Muscle layer of duodenum (tissue), 2 donors: ENCODE results near the gene CTBS.
"Not testable (repeated sequence)": the region's sequence is repeated elsewhere in the genome, so short reads cannot be mapped to it uniquely, and the experiment has no call there.

Experiments used
- H3K27ac ChIP-seq: one replicate; pipeline ENCODE4 v1.7.0; 2013; ENCODE audit warnings: mild to moderate bottlenecking, low read length
- H3K27me3 ChIP-seq: one replicate; pipeline ENCODE4 v1.7.0; 2013; ENCODE audit warnings: low read depth, mild to moderate bottlenecking, control low read depth, low read length
- H3K36me3 ChIP-seq, 2 donors: one replicate each; pipeline ENCODE4 v1.7.0; 2013; ENCODE audit warnings: low read length in 2 of 2, control low read depth in 1 of 2, mild to moderate bottlenecking in 1 of 2; ENCODE audit not compliant: insufficient read depth in 2 of 2, control insufficient read depth in 1 of 2
- H3K4me1 ChIP-seq, 2 donors: one replicate each; pipeline ENCODE4 v1.7.0; 2013; ENCODE audit warnings: low read length in 2 of 2, mild to moderate bottlenecking in 2 of 2, control low read depth in 1 of 2, moderate library complexity in 1 of 2; ENCODE audit not compliant: insufficient read depth in 2 of 2, control insufficient read depth in 1 of 2
- H3K4me3 ChIP-seq, 2 donors: one replicate each; pipeline ENCODE4 v1.7.0; 2013; ENCODE audit warnings: low read length in 2 of 2, low read depth in 1 of 2, mild to moderate bottlenecking in 1 of 2
- H3K9me3 ChIP-seq, 2 donors: one replicate each; pipeline ENCODE4 v1.7.0; 2013; ENCODE audit warnings: low read length in 2 of 2, control low read depth in 1 of 2, mild to moderate bottlenecking in 1 of 2; ENCODE audit not compliant: control insufficient read depth in 1 of 2
- donor health status: healthy.

The CTBS gene

DNA sequence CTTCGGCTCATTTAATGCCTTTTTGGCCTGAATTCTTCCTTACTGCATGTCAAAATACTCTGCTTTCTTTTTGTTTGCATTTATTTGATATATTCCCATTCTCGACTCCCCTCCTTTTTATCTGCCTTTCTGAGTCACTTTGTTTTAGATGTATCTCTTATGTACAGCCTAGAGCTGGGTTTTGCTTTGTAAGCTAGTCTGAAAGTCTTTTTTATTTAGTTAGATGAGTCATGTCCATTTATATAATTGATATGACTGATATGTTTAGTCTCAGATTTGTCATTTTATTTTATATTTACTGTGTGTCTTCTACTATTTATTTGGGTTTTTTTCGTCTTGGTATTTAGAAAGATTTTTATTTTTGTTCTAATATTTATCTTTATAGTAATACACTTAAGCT, 34.3 kb downstream of the CTBS start:
- peaks cover 0 to 4% of the 10 kb centered on the region in 2 donors for H3K36me3 ChIP-seq
- H3K4me1 ChIP-seq, result peaks cover 0 to 3% of the 10 kb centered on the region in 2 donors
- no peak overlapping the region for H3K4me3 ChIP-seq
- H3K9me3 ChIP-seq, result no peaks in the 10 kb centered on the region
- no peaks in the 10 kb centered on the region for H3K27me3 ChIP-seq
- no peak overlapping the region for H3K27ac ChIP-seq

DNA sequence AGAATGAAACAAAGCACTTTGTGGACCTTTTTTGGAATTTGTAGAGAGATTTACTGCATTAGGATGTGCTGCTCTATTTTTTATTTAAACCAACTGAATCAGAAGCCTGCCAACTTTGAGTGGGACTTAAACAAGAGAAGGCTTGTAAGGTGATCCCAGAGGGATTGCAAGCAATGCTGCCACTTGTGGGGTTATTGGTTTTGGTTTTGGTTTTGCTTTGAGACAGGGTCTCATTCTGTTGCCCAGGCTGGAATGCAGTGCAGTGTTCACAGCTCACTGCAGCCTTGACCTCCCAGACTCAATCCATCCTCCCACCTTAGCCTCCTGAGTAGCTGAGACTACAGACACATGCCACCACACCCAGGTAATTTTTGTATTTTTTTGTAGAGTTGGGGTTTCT, 35.6 kb downstream of the CTBS start:
- Histone ChIP-seq H3K27ac (no peak overlapping the region), H3K4me1 (peaks cover 0 to 3% of the 10 kb centered on the region in 2 donors), H3K4me3 (no peak overlapping the region), H3K27me3 (no peaks in the 10 kb centered on the region), H3K36me3 (peaks cover 0 to 4% of the 10 kb centered on the region in 2 donors), H3K9me3 (no peaks in the 10 kb centered on the region)

DNA sequence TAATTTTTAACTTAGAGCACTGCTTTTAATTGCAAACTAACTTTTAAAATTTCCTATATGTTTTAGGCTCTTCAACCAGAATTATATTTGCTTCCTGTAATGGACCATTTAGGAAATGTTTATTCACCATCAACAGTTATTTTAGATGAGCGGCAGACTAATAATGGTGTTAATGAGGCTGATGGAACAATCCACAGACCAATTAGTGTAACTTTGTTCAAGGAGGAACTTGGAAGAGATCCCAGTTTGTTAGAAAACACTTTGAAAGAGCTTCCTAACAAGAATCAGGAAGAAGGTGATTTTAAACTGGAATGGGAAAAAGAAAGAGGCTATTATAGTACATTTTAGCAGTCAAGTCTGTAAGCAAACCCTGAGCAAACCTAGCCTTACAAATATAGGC, 48.5 kb downstream of the CTBS start:
- no peaks in the 10 kb centered on the region for H3K4me1 ChIP-seq

DNA sequence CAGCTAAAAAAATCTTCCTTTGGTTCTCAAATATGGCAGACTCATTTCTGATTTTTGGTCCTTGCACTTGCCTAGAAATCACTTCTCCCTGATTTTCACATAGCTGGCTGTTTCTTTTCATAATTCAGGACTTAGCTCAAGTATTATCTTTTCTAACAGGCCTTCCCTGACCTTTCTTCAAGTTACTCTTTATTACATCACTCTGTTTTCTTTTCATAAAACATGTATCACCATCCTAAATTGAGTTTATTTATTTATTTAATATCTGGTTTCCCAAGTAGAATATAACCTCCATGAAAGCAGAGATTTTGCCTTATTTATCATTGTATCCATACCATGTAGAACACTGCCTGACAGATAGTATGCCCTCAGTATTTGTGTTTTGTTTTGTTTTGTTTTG, 49.6 kb downstream of the CTBS start:
- Histone ChIP-seq H3K4me1 (no peaks in the 10 kb centered on the region), H3K9me3 (no peaks in the 10 kb centered on the region), H3K36me3 (no peaks in the 10 kb centered on the region), H3K27me3 (no peaks in the 10 kb centered on the region), H3K4me3 (no peak overlapping the region), H3K27ac (no peak overlapping the region)

More for the DNA sequence above, 48.5 kb downstream of the CTBS start:
- Histone ChIP-seq H3K27ac (no peak overlapping the region), H3K9me3 (no peaks in the 10 kb centered on the region), H3K36me3 (no peaks in the 10 kb centered on the region), H3K27me3 (no peaks in the 10 kb centered on the region), H3K4me3 (no peak overlapping the region)

DNA sequence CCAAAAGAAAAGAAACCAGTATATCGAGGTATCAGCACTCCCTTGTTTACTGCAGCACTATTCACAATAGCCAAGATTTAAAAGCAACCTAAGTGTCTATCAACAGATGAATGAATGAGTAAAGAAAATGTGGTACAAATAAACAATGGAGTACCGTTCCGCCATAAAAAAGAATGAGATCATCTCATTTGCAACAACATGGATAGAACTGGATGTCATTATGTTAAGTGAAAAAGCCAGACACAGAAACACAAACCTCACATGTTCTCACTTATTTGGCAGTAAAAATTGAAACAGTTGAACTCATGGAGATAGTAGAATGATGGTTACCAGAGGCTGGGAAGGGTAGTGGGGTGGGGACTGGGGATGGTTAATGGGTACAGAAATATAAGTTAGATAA, 63.6 kb downstream of the CTBS start:
- Histone ChIP-seq H3K4me3 (no peak overlapping the region), H3K9me3 (peaks cover 0 to 5% of the 10 kb centered on the region in 2 donors), H3K36me3 (peaks cover 0 to under 1% of the 10 kb centered on the region in 2 donors), H3K4me1 (peaks cover 0 to 4% of the 10 kb centered on the region in 2 donors), H3K27ac (no peak overlapping the region), H3K27me3 (no peaks in the 10 kb centered on the region)

DNA sequence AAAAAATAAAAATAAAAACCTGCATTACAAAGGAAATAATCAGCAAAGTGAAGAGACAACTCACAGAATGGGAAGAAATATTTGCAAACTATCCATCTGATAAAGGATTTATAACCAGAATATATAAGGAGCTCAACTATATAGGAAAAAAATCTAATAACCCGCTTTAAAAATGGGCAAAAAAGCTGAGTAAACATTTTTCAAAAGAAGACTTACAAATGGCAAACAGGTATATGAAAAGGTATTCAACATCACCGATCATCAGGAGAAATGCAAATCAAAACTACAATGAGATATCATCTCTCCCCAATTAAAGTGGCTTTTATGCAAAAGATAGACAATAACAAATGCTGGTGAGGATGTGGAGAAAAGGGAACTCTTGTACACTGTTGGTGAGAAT, 64.1 kb downstream of the CTBS start:
- Histone ChIP-seq H3K27me3 (no peaks in the 10 kb centered on the region), H3K27ac (no peak overlapping the region), H3K4me3 (no peak overlapping the region), H3K9me3 (peaks cover 0 to 5% of the 10 kb centered on the region in 2 donors), H3K4me1 (peaks cover 0 to 4% of the 10 kb centered on the region in 2 donors), H3K36me3 (peaks cover 0 to 5% of the 10 kb centered on the region in 2 donors)

DNA sequence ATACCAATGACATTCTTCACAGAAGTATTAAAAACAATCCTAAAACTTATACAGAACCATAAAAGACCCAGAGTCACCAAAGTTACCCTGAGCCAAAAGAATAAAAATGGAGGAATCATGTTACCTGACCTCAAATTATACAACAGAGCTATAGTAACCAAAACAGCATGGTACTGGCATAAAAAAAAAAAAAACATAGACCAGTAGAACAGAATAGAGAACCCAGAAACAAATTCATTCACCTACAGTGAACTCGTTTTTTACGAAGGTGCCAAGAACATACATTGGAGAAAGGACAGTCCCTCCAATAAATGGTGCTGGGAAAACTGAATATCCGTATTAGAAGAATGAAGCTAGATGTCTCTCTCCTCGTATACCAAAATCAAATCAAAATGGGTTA, 65.2 kb downstream of the CTBS start:
- peaks cover 0 to 8% of the 10 kb centered on the region in 2 donors for H3K36me3 ChIP-seq
- no peak overlapping the region for H3K27ac ChIP-seq
- peaks cover 7 to 8% of the 10 kb centered on the region in 2 donors for H3K4me1 ChIP-seq
- peaks cover 0 to 5% of the 10 kb centered on the region in 2 donors for H3K9me3 ChIP-seq
- H3K4me3 ChIP-seq, result no peak overlapping the region
- no peaks in the 10 kb centered on the region for H3K27me3 ChIP-seq

DNA sequence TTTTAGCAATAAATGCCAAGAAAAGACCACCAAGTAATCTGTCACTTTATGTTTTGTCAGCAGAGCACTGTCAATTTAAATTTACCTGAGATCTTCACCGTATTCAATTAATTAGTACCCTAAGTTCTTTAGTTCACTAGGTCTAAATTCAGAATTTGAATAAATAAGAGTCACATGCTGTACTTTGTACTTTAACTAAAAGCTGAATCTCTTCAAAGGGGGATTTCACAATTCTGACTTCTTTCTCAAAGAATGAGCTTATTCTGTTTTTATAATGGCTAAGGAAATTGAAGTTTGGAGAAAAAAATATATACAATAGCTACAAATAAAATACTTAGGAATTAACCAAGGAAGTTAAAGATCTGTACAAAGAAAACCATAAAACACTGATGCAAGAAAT, 65.7 kb downstream of the CTBS start:
- Histone ChIP-seq H3K9me3 (peaks cover 0 to 5% of the 10 kb centered on the region in 2 donors), H3K27ac (no peak overlapping the region), H3K4me1 (peaks cover 12 to 13% of the 10 kb centered on the region in 2 donors)

DNA sequence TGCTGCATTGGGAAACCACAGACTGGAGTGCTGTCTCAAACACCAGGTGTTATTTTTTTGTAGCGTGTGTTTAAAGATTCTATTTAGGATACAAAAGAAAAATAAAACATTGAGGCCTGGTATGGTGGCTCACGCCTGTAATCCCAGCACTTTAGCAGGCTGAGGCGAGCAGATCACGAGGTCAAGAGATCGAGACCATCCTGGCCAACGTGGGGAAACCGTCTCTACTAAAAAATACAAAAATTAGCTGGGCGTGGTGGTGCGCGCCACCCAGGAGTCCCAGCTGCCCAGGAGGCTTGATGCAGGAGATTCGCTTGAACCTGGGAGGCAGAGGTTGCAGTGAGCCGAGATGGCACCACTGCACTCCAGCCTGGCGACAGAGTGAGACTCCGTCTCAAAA, 66.4 kb downstream of the CTBS start:
- peaks cover 16 to 19% of the 10 kb centered on the region in 2 donors for H3K4me1 ChIP-seq
- H3K4me3 ChIP-seq, H3K27me3 ChIP-seq, H3K9me3 ChIP-seq, H3K36me3 ChIP-seq, H3K27ac ChIP-seq: not testable (repeated sequence)

More for the DNA sequence above, 65.7 kb downstream of the CTBS start:
- peaks cover 0 to 8% of the 10 kb centered on the region in 2 donors for H3K36me3 ChIP-seq
- H3K27me3 ChIP-seq, result no peaks in the 10 kb centered on the region
- H3K4me3 ChIP-seq, result no peak overlapping the region

DNA sequence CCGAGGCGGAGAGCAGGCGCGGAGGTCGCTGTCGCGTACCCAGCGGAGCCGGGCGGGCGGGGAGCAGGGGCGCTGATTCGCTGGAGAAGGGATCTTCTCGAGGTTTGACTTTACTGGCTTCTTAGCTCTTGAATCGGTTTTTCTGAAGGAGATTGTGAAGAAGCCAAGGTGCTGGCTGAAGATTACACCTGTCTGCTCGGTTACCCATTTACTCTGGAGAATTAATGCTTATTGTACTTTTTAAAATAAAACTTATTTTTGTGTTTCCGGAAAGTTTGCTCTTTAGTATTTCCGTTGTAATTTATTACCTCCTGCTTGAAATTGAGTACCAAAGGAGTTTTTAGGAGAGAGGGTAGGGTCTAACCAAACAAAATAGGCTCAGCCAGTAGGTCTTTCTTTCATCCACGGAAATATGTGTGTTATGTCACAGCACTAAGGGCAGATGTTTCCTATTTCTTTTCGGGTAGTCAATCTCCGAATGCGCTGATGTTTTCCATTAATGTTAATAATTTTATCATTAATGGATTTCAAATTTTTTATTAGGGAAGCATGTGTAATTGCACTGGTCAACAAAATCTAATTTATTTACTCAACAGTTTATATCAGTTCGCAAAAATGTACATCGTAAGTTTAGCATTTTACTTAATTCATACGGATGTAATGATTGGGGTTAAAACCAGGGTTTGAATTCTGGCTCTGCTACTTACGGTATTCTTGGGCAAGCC, 67.3 kb downstream of the CTBS start:
- peaks cover 0 to 8% of the 10 kb centered on the region in 2 donors for H3K36me3 ChIP-seq
- peak overlapping the region; percentile 69 to 100 for H3K4me3 ChIP-seq
- H3K27ac ChIP-seq, result peak overlapping the region; percentile 100
- peaks cover 0 to 5% of the 10 kb centered on the region in 2 donors for H3K9me3 ChIP-seq
- H3K4me1 ChIP-seq, result peaks cover 22 to 26% of the 10 kb centered on the region in 2 donors
- no peaks in the 10 kb centered on the region for H3K27me3 ChIP-seq

DNA sequence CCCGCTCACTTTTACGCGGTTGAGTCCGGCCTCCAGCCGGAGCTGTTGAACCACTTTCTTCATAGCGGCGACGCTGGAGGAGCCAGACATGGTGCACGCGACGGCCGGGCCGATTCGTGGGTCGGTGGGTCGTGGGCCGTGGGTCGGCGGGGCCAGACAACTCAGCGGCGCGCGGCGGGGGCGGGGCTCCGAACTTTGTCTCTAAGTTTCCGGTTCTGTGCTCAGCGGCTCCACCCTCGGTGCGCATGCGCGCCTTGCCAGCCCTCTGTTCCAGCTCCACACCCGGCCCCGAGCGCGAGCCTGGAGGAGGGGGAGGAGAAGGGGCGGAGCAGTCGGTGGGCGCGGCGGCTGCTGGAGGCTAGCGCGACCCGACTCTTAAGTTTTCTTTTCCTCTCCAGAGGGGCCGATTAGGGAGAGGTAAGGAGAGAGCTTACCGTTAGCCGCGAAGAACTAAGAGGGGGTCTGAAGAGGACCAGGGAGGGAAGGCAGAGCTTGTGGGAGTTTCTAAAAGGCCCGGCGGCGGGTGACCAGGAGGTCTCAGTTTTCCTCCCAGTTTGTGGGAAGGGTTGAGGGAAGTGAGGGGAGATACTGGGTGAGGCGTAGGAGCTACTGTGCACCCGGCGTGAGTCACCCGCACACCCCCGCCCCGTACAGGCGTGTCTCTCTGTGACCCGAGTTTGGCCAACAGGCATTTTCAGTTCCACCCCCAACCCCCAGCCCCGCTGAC, 68.1 kb downstream of the CTBS start, which contains the start of the genes GNG5 and SPATA1:
TSS of gene GNG5 (minus strand) at position 580 of the 727 bp plus-strand sequence. CDS start at position 90, 490 bp downstream.
TSS of gene SPATA1 (plus strand) at position 385 of the 727 bp plus-strand sequence. CDS start 9,974 bp downstream, outside the sequence.
- H3K9me3 ChIP-seq, result peaks cover 0 to 5% of the 10 kb centered on the region in 2 donors
- peaks cover 3 to 10% of the 10 kb centered on the region in 2 donors for H3K36me3 ChIP-seq

More for the DNA sequence above, 68.1 kb downstream of the CTBS start, which contains the start of the genes GNG5 and SPATA1:
- H3K27me3 ChIP-seq, result no peaks in the 10 kb centered on the region
- peak within 1 kb of the TSS; percentile 69 to 100 for H3K4me3 ChIP-seq
- peak within 1 kb of the TSS; percentile 100 for H3K27ac ChIP-seq
- H3K4me1 ChIP-seq, result peaks cover 22 to 31% of the 10 kb centered on the region in 2 donors
